IPS DF 6.9 (cell line): ENCODE measurements around the gene CIRBP.

ENCODE experiments used
- DNase-seq: peaks from one replicate; pipeline ENCODE4 v3.0.0-alpha.2; 2013; ENCODE audit warnings: low read depth, low spot score
- H3K27ac ChIP-seq: one replicate; pipeline ENCODE4 v1.5.1; 2013; ENCODE audit warnings: low read length, control low read depth
- H3K27me3 ChIP-seq: 2 replicates; pipeline ENCODE4 v1.6.1; 2013; ENCODE audit warnings: mild to moderate bottlenecking, low read length; ENCODE audit not compliant: control insufficient read depth, insufficient read depth
- H3K36me3 ChIP-seq: 2 replicates; pipeline ENCODE4 v1.6.1; 2013; ENCODE audit warnings: low read length; ENCODE audit not compliant: control insufficient read depth, insufficient read depth
- H3K4me1 ChIP-seq: 2 replicates; pipeline ENCODE4 v1.6.1; 2013; ENCODE audit warnings: low read length; ENCODE audit not compliant: control insufficient read depth, insufficient read depth
- H3K4me3 ChIP-seq: 2 replicates; pipeline ENCODE4 v1.5.1; 2013; ENCODE audit warnings: mild to moderate bottlenecking, low read length
- H3K9me3 ChIP-seq: 2 replicates; pipeline ENCODE4 v1.6.1; 2013; ENCODE audit warnings: low read length, inconsistent platforms; ENCODE audit not compliant: control insufficient read depth, insufficient read depth
- WGBS: extraction: QIAGEN DNeasy Blood & Tissue Kit; methylation state at CpG from one replicate; pipeline ENCODE4 v1.1.7; 2013; ENCODE audit warnings: mixed read lengths, missing lambda C conversion rate; ENCODE audit not compliant: insufficient read length, insufficient coverage; 5-methylcytosine and 5-hydroxymethylcytosine counted together

Gene CIRBP

GRCh38 chr19:1252221-1252820 is 16.8 kb upstream of the CIRBP start:
- no peak overlapping the region for H3K27ac ChIP-seq
- DNase-seq = no peak
- peaks cover 7% of the 10 kb centered on the region; the same call in 1 of the 2 replicates for H3K4me1 ChIP-seq
- peak overlapping the region; percentile 77; the same call in 1 of the 2 replicates for H3K4me3 ChIP-seq
- H3K36me3 ChIP-seq = peaks cover 47% of the 10 kb centered on the region
- H3K27me3 ChIP-seq = no peaks in the 10 kb centered on the region
- WGBS = no CpG with 5 or more reads among the region's 30 CpGs
- H3K9me3 ChIP-seq = no peaks in the 10 kb centered on the region

GRCh38 chr19:1252821-1253513 is 16.2 kb upstream of the CIRBP start:
- DNase-seq = no peak
- no peaks in the 10 kb centered on the region for H3K27me3 ChIP-seq
- H3K4me1 ChIP-seq = peaks cover 5% of the 10 kb centered on the region; the same call in 1 of the 2 replicates
- no CpG with 5 or more reads among the region's 26 CpGs for WGBS
- H3K36me3 ChIP-seq = peaks cover 47% of the 10 kb centered on the region
- H3K9me3 ChIP-seq = no peaks in the 10 kb centered on the region
- H3K4me3 ChIP-seq = no peak overlapping the region
- H3K27ac ChIP-seq = no peak overlapping the region

GRCh38 chr19:1253514-1254080 is 15.5 kb upstream of the CIRBP start:
- WGBS = no CpG with 5 or more reads among the region's 23 CpGs
- Histone ChIP-seq H3K27me3 (no peaks in the 10 kb centered on the region), H3K27ac (no peak overlapping the region), H3K4me3 (no peak overlapping the region), H3K4me1 (peaks cover 5% of the 10 kb centered on the region; the same call in 1 of the 2 replicates), H3K9me3 (no peaks in the 10 kb centered on the region), H3K36me3 (peaks cover 47% of the 10 kb centered on the region)
- DNase-seq = no peak

GRCh38 chr19:1254081-1254527 is 15.0 kb upstream of the CIRBP start:
- Histone ChIP-seq H3K36me3 (peaks cover 47% of the 10 kb centered on the region), H3K4me1 (peaks cover 5% of the 10 kb centered on the region; the same call in 1 of the 2 replicates), H3K27ac (no peak overlapping the region), H3K27me3 (no peaks in the 10 kb centered on the region), H3K9me3 (no peaks in the 10 kb centered on the region), H3K4me3 (no peak overlapping the region)
- no peak for DNase-seq
- WGBS = no CpG with 5 or more reads among the region's 37 CpGs

GRCh38 chr19:1254530-1255185 is 14.5 kb upstream of the CIRBP start:
- no CpG with 5 or more reads among the region's 20 CpGs for WGBS
- H3K4me1 ChIP-seq = peaks cover 5% of the 10 kb centered on the region

GRCh38 chr19:1255186-1256161 is 13.7 kb upstream of the CIRBP start:
- no peak for DNase-seq
- Histone ChIP-seq H3K4me1 (peaks cover 12% of the 10 kb centered on the region), H3K36me3 (peaks cover 43% of the 10 kb centered on the region), H3K27ac (no peak overlapping the region), H3K4me3 (no peak overlapping the region), H3K9me3 (no peaks in the 10 kb centered on the region), H3K27me3 (no peaks in the 10 kb centered on the region)
- WGBS = no CpG with 5 or more reads among the region's 52 CpGs

More at GRCh38 chr19:1254530-1255185, 14.5 kb upstream of the CIRBP start:
- Histone ChIP-seq H3K36me3 (peaks cover 47% of the 10 kb centered on the region), H3K27me3 (no peaks in the 10 kb centered on the region), H3K27ac (no peak overlapping the region), H3K4me3 (no peak overlapping the region), H3K9me3 (no peaks in the 10 kb centered on the region)
- DNase-seq = no peak

GRCh38 chr19:1256646-1257474 is 12.3 kb upstream of the CIRBP start:
- Histone ChIP-seq H3K27ac (no peak overlapping the region), H3K4me1 (peaks cover 14% of the 10 kb centered on the region), H3K4me3 (no peak overlapping the region), H3K36me3 (peaks cover 37% of the 10 kb centered on the region), H3K27me3 (no peaks in the 10 kb centered on the region), H3K9me3 (no peaks in the 10 kb centered on the region)
- no peak for DNase-seq
- WGBS = no CpG with 5 or more reads among the region's 46 CpGs

GRCh38 chr19:1257475-1258162 is 11.5 kb upstream of the CIRBP start:
- no CpG with 5 or more reads among the region's 23 CpGs for WGBS
- H3K4me3 ChIP-seq = no peak overlapping the region
- DNase-seq = no peak
- peaks cover 34% of the 10 kb centered on the region for H3K36me3 ChIP-seq
- H3K9me3 ChIP-seq = no peaks in the 10 kb centered on the region
- peaks cover 16% of the 10 kb centered on the region for H3K4me1 ChIP-seq
- no peak overlapping the region for H3K27ac ChIP-seq
- H3K27me3 ChIP-seq = no peaks in the 10 kb centered on the region

- H3K9me3 ChIP-seq = no peaks in the 10 kb centered on the region
- no CpG with 5 or more reads among the region's 8 CpGs for WGBS
- H3K36me3 ChIP-seq = peaks cover 33% of the 10 kb centered on the region
- no peaks in the 10 kb centered on the region for H3K27me3 ChIP-seq
- H3K4me3 ChIP-seq = no peak overlapping the region
- no peak for DNase-seq
- no peak overlapping the region for H3K27ac ChIP-seq
- H3K4me1 ChIP-seq = peaks cover 17% of the 10 kb centered on the region
Observed at GRCh38 chr19:1258163-1258492, 11.0 kb upstream of the CIRBP start.
